CD4-positive, alpha-beta T cell (primary cell): ENCODE measurements around the gene KIF20A. TPM values are rescaled to one million over a fixed set of nuclear protein-coding genes. Genes with fewer than 3 reads are reported as not detected.

Experiments used
- ATAC-seq: fragments of 200-7000 bp; cut with Tn5 transposase; one replicate; pipeline ENCODE4 v1.10.0; 2022; ENCODE audit warnings: mild to moderate bottlenecking; ENCODE audit not compliant: poor library complexity
- CTCF ChIA-PET: fragments of 350-600 bp; sonication (Branson Sonifier 250); formaldehyde crosslinking; loops from one replicate; lab custom pipeline; 2021; ENCODE audit warnings: antibody characterized with exemption, inconsistent platforms; lab: Charles Lee
- POLR2A ChIA-PET: fragments of 350-600 bp; sonication (Branson Sonifier 250); formaldehyde crosslinking; loops from one replicate; lab custom pipeline; 2021; ENCODE audit warnings: antibody characterized with exemption, inconsistent platforms; lab: Charles Lee
- DNase-seq, 14 experiments: peaks; one replicate each; pipeline ENCODE4 v3.0.0-alpha.2; 2013 to 2020; ENCODE audit warnings: mixed read lengths in 2 of 14
- H3K27ac ChIP-seq, 2 donors: one replicate each; pipeline versions ENCODE4 v1.5.1 to v1.7.0; 2013; ENCODE audit warnings: low read length in 2 of 2, low read depth in 1 of 2, mild to moderate bottlenecking in 1 of 2
- H3K27me3 ChIP-seq, 2 experiments: 1 replicate in 1 of 2; 2 replicates in 1 of 2; pipeline versions ENCODE4 v1.6.1 to v1.7.0; 2013; ENCODE audit warnings: low read length in 2 of 2, control low read depth in 1 of 2, mild to moderate bottlenecking in 1 of 2, moderate library complexity in 1 of 2; ENCODE audit not compliant: insufficient read depth in 2 of 2, control insufficient read depth in 1 of 2
- H3K36me3 ChIP-seq: one replicate; pipeline ENCODE4 v1.6.1; 2013; ENCODE audit warnings: low read length, control low read depth; ENCODE audit not compliant: insufficient read depth
- H3K4me1 ChIP-seq: one replicate; pipeline ENCODE4 v1.6.1; 2013; ENCODE audit warnings: low read length, control low read depth; ENCODE audit not compliant: insufficient read depth
- H3K4me3 ChIP-seq: one replicate; pipeline ENCODE4 v1.5.1; 2013; ENCODE audit warnings: mild to moderate bottlenecking, low read length, moderate library complexity
- H3K9me3 ChIP-seq, 2 experiments: 1 replicate in 1 of 2; 2 replicates in 1 of 2; pipeline versions ENCODE4 v1.6.1 to v1.7.0; 2013; ENCODE audit warnings: low read length in 2 of 2, mild to moderate bottlenecking in 2 of 2, control low read depth in 1 of 2, moderate library complexity in 1 of 2; ENCODE audit not compliant: control insufficient read depth in 1 of 2, insufficient read depth in 1 of 2
- H3K27ac Mint-ChIP-seq: one replicate; pipeline ENCODE4 v1.8.0; 2020; ENCODE audit warnings: mixed read lengths
- H3K27me3 Mint-ChIP-seq: one replicate; pipeline ENCODE4 v1.8.0; 2021; ENCODE audit warnings: mixed read lengths
- H3K36me3 Mint-ChIP-seq: one replicate; pipeline ENCODE4 v1.8.0; 2021; ENCODE audit warnings: low read depth, mixed read lengths
- H3K4me1 Mint-ChIP-seq: one replicate; pipeline ENCODE4 v1.8.0; 2021; ENCODE audit warnings: low read depth, mixed read lengths
- H3K4me3 Mint-ChIP-seq: one replicate; pipeline ENCODE4 v1.8.0; 2020; ENCODE audit warnings: mild to moderate bottlenecking, mixed read lengths
- H3K9me3 Mint-ChIP-seq: one replicate; pipeline ENCODE4 v1.8.0; 2020; ENCODE audit warnings: mixed read lengths
- intact Hi-C, 2 experiments: fragments of 100-400 bp; cut with DNase I in 1 of 2; cut with micrococcal nuclease in 1 of 2; formaldehyde crosslinking; loops; one replicate each; pipeline versions ENCODE4 v1.15.1 to v1.9.0; 2023 to 2025; cut with DNase I, micrococcal nuclease
- total RNA-seq, 174 experiments: library from RNA in 2 of 174; stranded (reverse) in 2 of 174; gene quantifications; one replicate each; pipeline ENCODE4 v1.2.3 and lab custom pipeline; 2021 to 2026
- TF ChIP-seq, protein P1 (sequence below): fragments of 200-600 bp; IDR thresholded peaks from one replicate; pipeline ENCODE4 v1.8.0; 2022; ENCODE audit warnings: antibody characterized with exemption, mild to moderate bottlenecking

Gene KIF20A
- total RNA-seq, 2 experiments from 2014 or later = not detected

- intact Hi-C loops = no loop called here
- ATAC-seq (no peak), DNase-seq (no peak)
- no peaks in the 10 kb centered on the region for H3K9me3 Mint-ChIP-seq
- H3K4me1 Mint-ChIP-seq = no peaks in the 10 kb centered on the region
- H3K4me3 ChIP-seq = no peak overlapping the region
- H3K36me3 ChIP-seq = peaks cover 99% of the 10 kb centered on the region
- no peaks in the 10 kb centered on the region for H3K27me3 Mint-ChIP-seq
- POLR2A ChIA-PET = interaction anchor here (1.3 kb wide), 1 partner anchor 21 kb away, joined by 4 read pairs; no protein-coding TSS in a partner anchor
- TF ChIP-seq, protein P1, sequence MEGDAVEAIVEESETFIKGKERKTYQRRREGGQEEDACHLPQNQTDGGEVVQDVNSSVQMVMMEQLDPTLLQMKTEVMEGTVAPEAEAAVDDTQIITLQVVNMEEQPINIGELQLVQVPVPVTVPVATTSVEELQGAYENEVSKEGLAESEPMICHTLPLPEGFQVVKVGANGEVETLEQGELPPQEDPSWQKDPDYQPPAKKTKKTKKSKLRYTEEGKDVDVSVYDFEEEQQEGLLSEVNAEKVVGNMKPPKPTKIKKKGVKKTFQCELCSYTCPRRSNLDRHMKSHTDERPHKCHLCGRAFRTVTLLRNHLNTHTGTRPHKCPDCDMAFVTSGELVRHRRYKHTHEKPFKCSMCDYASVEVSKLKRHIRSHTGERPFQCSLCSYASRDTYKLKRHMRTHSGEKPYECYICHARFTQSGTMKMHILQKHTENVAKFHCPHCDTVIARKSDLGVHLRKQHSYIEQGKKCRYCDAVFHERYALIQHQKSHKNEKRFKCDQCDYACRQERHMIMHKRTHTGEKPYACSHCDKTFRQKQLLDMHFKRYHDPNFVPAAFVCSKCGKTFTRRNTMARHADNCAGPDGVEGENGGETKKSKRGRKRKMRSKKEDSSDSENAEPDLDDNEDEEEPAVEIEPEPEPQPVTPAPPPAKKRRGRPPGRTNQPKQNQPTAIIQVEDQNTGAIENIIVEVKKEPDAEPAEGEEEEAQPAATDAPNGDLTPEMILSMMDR = no peak
- CTCF ChIA-PET = no interaction called here
- H3K9me3 ChIP-seq = no peaks in the 10 kb centered on the region
- H3K4me1 ChIP-seq = no peaks in the 10 kb centered on the region
- peaks cover 99% of the 10 kb centered on the region for H3K36me3 Mint-ChIP-seq
- H3K27ac ChIP-seq = no peak overlapping the region
- H3K27me3 ChIP-seq = no peaks in the 10 kb centered on the region
- H3K4me3 Mint-ChIP-seq = no peak overlapping the region
- H3K27ac Mint-ChIP-seq = no peak overlapping the region
These were observed 15.2 kb upstream of the KIF20A start for GRCh38 chr5:138163721-138164120.

GRCh38 chr5:138169124-138169523 lies 9.8 kb upstream of the KIF20A start:
- Histone ChIP-seq H3K4me3 (no peak overlapping the region), H3K27me3 (no peaks in the 10 kb centered on the region), H3K36me3 (peaks cover 84% of the 10 kb centered on the region), H3K4me1 (no peaks in the 10 kb centered on the region), H3K27ac (no peak overlapping the region), H3K9me3 (no peaks in the 10 kb centered on the region)
- POLR2A ChIA-PET = interaction anchor here (1.5 kb wide), 1 partner anchor 11 kb away, joined by 3 read pairs; no protein-coding TSS in a partner anchor
- Mint-ChIP-seq H3K27me3 (no peaks in the 10 kb centered on the region), H3K4me3 (no peak overlapping the region), H3K27ac (no peak overlapping the region), H3K4me1 (peaks cover 14% of the 10 kb centered on the region), H3K9me3 (no peaks in the 10 kb centered on the region), H3K36me3 (peaks cover 96% of the 10 kb centered on the region)
- TF ChIP-seq, protein P1 = no peak
- DNase-seq = no peak
- CTCF ChIA-PET = no interaction called here
- ATAC-seq = no peak
- intact Hi-C loops = no loop called here

- POLR2A ChIA-PET = interaction anchor here (1.5 kb wide), 1 partner anchor 12 kb away, joined by 3 read pairs; no protein-coding TSS in a partner anchor
- ATAC-seq = no peak
These were observed 8.6 kb upstream of the KIF20A start for GRCh38 chr5:138170299-138170698.

More at GRCh38 chr5:138170299-138170698, 8.6 kb upstream of the KIF20A start:
- Histone ChIP-seq H3K27me3 (no peaks in the 10 kb centered on the region), H3K4me3 (no peak overlapping the region), H3K36me3 (peaks cover 79% of the 10 kb centered on the region), H3K9me3 (no peaks in the 10 kb centered on the region), H3K27ac (no peak overlapping the region), H3K4me1 (no peaks in the 10 kb centered on the region)
- no peaks in the 10 kb centered on the region for H3K9me3 Mint-ChIP-seq
- no peak overlapping the region for H3K4me3 Mint-ChIP-seq
- CTCF ChIA-PET = no interaction called here
- TF ChIP-seq, protein P1 = no peak
- peaks cover 94% of the 10 kb centered on the region for H3K36me3 Mint-ChIP-seq
- peaks cover 14% of the 10 kb centered on the region for H3K4me1 Mint-ChIP-seq
- intact Hi-C loops = loop anchor here in 1 of 2 experiments (10.0 kb wide), 1 partner anchor 185 kb away; the partner anchor contains the start of gene KDM3B
- DNase-seq = no peak
- H3K27me3 Mint-ChIP-seq = no peaks in the 10 kb centered on the region
- H3K27ac Mint-ChIP-seq = no peak overlapping the region
